T-helper 9 cell (primary cell): ENCODE measurements around the gene SMIM44.
"Not testable (repeated sequence)": the region's sequence is repeated elsewhere in the genome, so short reads cannot be mapped to it uniquely, and the experiment has no call there.

Experiments used
- DNase-seq: peaks from one replicate; pipeline ENCODE4 v3.0.0-alpha.2; 2020

SMIM44 gene

DNA sequence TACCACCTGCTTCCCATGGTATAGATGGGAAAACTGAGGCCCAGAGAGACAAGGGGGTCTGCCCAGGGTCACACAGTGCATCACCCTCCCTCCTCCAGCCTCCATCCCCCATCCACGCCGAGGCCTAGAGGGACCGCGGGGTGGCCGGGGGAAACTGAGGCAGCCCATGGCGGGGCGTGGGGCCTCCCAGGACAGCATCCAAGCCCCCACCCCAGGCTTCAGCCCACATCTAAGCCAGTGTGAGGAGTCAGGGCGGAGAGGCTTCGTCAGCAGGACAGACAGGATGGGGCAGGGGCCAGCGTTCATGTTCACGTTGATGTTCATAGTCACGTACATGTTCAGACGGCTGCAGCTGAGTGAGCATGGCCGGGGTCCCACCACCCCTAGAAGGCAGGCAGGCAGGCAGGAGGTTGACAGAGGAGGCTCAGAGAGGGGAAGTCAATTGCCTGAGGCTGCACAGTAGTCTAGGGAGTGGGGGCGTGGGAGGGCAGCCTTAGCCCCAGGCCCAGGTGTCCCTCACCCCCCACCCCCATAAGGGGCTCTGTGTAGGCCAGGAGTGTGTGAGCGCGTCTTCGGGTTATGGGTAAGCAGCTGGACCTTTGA, 26.2 kb downstream of the SMIM44 start:
- no peak for DNase-seq

DNA sequence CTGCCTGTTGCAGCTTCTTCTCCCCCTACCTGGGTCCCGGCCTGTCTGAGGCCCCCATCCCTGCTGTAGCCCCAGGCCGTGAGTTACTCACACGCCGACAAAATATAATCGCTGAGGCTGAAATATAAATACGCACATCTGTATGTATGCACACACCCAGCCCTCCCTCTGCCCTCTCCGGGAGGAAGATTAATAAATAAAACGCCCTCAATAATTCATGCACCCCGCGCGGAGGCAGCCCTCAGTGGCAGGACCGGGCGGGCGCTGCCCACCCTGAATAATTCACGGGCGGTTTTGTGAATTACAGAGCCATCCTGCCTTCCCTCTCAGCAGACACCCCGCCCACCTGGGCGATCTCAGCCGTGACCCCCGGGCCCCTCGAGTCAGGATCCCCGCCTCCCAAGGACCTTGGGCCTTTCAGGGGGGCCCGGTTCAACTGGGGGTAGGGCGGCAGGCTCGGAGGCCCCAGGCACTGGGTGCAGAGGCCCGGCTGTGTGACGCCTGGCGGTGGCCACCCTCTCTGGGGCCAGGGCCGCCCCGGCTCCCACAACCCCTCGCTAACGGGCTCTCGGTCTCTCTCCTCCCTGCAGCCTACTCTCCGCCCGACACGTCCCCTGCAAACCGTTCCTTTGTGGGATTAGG, 27.2 kb downstream of the SMIM44 start:
- no peak for DNase-seq

DNA sequence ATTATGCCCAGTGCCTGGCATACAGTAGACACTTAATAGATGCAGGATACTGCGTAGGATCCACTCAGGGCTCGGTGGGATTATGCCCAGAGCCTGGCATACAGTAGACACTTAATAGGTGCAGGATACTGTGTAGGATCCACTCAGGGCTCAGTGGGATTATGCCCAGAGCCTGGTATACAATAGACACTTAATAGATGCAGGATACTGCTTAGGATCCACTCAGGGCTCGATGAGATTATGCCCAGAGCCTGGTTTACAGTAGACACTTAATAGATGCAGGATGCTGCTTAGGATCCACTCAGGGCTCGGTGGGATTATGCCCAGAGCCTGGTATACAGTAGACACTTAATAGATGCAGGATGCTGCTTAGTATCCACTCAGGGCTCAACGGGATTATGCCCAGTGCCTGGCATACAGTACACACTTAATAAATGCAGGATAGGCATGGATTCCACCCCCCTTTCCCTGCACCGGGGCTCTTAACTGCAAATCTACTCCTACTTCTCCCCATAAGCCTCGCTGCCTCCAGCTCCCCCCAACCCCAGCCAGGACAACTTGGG, 27.8 kb downstream of the SMIM44 start:
- no peak for DNase-seq

DNA sequence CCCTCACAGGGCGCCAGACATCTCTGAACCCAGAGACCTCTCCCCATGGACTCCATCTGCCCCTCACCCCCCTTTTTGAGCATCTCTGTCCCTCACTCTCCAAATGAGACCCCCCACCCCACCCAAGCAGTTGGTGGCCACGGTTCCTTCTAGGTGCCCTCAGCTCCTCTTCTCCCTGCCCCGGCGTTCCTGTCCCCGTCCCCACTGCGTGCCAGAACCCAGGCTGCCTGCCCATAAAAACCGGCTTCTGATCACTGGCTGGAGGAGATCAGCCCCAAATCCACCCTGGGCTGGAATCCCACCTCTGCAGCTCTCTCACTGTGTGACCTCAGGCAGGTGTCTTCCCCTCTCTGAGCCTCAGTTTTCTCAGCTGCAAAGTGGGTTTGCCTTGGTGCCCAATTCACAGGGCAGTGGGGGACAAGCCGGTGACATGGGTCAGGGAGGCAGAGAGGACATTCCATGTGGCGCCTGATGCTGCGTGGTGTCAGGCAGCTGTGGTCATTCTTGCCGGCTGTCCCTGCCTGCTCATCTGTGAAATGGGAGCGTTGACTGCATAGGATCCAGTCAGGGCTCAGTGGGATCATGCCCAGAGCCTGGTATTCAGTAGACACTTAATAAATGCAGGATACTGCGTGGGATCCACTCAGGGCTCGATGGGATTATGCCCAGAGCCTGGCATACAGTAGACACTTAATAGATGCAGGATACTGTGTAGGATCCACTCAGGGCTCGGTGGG, 28.4 kb downstream of the SMIM44 start:
- DNase-seq, result no peak

- DNase-seq, result no peak
Observed at GRCh38 chr19:3453840-3454239, 29.4 kb downstream of the SMIM44 start.

GRCh38 chr19:3452942-3453214, 30.4 kb downstream of the SMIM44 start:
- not testable (repeated sequence) for DNase-seq

- no peak for DNase-seq
Observed at GRCh38 chr19:3452171-3452941, 30.9 kb downstream of the SMIM44 start.

DNA sequence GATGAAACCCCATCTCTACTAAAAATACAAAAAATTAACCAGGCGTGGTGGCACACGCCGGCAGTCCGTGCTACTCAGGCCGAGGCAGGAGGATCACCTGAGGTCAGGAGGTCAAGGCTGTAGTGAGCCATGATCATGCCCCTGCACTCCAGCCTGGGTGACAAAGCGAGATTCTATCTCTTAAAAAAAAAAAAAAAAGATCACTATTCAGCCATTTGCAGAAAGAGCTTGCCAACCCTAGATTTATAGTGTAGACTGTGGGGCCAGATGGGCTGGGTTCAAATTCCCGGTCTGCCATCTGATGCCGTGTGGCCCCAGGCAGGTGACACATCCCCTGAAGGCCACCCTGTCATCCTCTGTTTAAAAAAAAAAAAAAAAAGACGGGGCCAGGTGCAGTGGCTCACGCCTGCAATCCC, 31.8 kb downstream of the SMIM44 start:
- DNase-seq, result no peak

- DNase-seq, result no peak
Observed at GRCh38 chr19:3450796-3451411, 32.3 kb downstream of the SMIM44 start.

DNA sequence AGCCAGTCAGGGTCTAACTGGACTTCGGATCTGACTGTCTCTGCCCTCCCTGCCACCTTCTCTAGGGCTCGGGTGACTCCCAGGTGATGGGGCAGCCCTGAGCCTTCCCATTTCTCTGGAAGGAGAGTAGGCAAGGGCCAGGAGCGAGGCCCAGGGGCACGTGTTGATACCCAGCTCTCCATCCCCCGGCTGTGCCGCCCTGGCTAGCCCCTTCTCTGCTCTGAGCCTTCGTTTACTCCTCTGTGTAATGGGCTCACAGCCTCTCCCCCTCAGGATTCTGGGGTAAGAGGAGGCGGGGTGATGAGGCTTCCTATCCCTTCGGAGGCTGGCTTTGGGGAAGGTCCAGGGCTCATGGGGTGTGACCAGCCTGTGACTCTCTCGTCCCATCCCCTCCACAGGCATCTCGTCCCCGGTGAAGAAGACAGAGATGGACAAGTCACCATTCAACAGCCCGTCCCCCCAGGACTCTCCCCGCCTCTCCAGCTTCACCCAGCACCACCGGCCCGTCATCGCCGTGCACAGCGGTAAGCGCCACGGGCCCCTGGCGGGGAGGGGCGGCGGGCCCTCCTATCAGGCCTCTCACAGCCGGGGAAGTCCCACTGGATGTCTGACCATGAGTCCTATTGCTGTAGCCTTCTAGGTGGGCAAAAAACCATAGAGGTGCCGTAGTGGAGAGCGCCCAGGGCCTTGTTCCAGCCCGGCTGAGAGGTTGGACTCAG, 34.5 kb downstream of the SMIM44 start:
- no peak for DNase-seq

- DNase-seq, result not testable (repeated sequence)
Observed at GRCh38 chr19:3446657-3447056, 36.6 kb downstream of the SMIM44 start.

DNA sequence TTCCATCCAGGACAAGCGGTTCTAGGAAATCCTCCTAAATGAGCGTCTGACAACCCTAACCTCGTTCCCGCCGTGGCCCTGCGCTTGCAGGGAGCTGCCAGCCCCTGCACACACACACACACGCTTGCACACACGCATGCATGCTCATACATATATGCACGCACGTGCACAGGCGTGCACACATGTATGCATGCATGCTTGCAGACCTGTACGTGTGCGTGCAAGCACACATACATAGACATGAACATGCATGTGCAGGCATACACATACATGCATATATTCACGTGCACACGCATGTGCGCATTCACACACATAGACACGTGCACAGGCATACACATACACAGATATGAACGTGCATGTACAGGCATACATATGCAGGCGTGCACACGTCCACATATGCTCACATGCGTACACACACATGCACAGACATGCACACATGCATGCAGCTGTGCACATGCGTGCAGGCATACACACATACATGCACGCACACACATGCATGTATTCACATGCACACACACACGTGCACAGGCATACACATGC, 38.5 kb downstream of the SMIM44 start:
- DNase-seq, result no peak

DNA sequence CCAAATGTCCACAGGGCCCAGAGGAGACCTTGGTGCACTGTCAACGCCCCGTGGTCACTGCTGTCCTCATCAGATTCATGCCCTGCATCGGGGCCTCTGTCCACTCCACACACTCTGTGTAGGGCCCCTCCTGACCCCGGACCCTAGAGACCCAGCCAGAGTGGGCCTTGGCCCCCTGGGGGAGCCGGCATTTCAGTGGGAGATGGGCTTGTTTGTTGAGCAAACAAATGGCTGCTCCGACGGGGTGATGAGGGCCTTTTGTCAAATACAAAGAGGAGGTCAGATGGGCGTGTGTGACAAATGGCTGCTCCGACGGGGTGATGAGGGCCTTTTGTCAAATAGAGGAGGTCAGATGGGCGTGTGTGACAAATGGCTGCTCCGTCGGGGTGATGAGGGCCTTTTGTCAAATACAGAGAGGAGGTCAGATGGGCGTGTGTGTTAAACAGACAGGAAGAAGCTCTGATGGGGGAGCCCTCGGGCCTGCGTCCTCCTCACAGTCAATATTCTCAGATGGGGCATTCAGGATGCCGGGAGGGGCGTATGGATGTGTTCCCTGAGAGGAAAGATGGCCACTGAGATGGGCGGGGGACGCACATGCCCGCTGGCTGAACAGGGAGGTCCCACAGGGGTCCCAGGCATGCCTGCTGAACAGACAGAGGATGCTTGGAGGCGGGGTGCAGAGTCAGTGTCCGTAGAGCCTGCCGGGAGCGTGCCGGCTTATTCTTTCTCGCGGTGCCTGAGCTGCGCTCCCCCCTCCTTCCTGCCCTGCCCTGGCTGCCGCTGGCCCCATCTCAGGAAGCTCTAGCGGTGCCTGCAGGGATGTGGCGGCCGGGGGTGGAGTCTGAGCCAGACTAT, 39.2 kb downstream of the SMIM44 start:
- no peak for DNase-seq

DNA sequence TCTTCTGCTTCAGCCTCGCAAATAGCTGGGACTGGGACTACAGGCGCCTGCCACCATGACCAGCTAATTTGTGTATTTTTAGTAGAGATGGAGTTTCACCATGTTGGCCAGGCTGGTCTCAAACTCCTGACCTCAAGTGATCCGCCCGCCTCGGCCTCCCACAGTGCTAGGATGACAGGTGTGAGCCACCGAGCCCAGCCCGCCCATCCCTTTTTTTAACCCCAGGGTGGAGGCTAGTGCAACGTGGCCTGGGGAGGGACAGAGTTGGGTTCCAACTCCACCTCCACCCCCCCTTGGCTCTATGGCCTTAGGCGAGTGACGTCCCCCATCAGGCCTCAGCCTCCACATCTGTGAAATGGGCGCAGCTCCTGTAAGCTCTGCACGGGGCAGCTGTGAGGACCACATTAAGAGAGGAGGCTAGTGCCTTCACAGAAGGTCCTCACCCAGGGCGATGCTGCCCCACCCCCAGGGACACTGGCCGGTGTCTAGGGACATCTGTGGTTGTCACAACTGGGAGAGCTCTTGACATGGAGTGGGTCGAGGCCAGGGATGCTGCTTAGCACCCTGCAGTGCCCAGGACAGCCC, 40.7 kb downstream of the SMIM44 start:
- DNase-seq, result no peak

GRCh38 chr19:3441986-3442329, 41.3 kb downstream of the SMIM44 start:
- DNase-seq, result no peak

GRCh38 chr19:3441089-3441985, 41.9 kb downstream of the SMIM44 start:
- no peak for DNase-seq

DNA sequence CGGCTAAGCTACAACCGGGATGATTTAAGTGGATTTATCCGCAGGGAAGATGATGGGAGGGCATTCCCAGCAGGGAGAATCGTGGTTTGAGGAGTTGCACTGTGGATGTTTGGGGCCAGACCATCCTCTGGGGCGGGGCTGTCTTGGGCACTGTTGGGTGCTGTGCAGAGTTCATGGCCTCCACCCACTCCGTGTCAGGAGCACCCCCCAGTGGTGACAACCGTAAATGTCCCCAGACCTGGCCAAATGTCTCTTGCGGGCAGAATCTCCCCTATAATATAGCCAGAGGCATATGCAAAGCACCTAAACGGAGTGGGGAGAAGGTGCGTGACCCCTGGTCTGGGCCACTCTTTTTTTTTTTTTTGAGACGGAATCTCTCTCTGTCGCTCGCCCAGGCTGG, 43.2 kb downstream of the SMIM44 start:
- peak; percentile 44 for DNase-seq

- peak; percentile 89 for DNase-seq
Observed at GRCh38 chr19:3434630-3435553, 48.3 kb downstream of the SMIM44 start.
